Esophagus muscularis mucosa (tissue), 4 donors: Measurements from ENCODE around the gene PTPA.

Experiments
- EP300 ChIP-seq: sonication (generic); formaldehyde crosslinking; IDR thresholded peaks from one replicate; pipeline ENCODE4 v1.6.1; 2017; ENCODE audit warnings: antibody characterized with exemption
- POLR2A ChIP-seq: fragments of 450-650 bp; IDR thresholded peaks from one replicate; pipeline ENCODE4 v1.6.1; 2017; ENCODE audit warnings: antibody characterized with exemption, moderate library complexity, mild to moderate bottlenecking, low read depth
- POLR2AphosphoS5 ChIP-seq, 2 donors: sonication (generic); formaldehyde crosslinking; IDR thresholded peaks; one replicate each; pipeline ENCODE4 v1.6.1; 2017; ENCODE audit warnings: antibody characterized with exemption in 2 of 2
- TF ChIP-seq, protein P1 (sequence below), 3 experiments: fragments of 200-600 bp in 2 of 3; fragments of 450-650 bp in 1 of 3; sonication (generic) in 2 of 3; IDR thresholded peaks; one replicate each; pipeline ENCODE4 v1.5.1; 2017 to 2019; ENCODE audit warnings: antibody characterized with exemption in 3 of 3, mild to moderate bottlenecking in 2 of 3, moderate library complexity in 1 of 3

DNA sequence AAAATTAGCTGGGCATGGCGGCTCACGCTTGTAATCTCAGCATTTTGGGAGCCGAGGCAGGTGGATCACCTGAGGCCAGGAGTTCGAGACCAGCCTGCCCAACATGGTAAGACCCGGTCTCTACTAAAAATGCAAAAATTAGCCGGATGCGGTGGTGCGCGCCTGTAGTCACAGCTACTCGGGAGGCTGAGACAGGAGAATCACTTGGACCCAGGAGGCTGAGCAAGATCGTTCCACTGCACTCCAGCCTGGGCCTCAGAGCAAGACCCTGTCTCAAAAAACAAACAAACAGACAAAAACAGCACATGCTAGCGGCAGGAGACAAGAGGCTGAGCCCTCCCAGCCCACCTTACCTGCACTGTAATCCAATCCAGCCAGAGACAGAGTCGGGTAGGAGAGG lies 31.4 kb upstream of the PTPA start:
- TF ChIP-seq, protein P1, sequence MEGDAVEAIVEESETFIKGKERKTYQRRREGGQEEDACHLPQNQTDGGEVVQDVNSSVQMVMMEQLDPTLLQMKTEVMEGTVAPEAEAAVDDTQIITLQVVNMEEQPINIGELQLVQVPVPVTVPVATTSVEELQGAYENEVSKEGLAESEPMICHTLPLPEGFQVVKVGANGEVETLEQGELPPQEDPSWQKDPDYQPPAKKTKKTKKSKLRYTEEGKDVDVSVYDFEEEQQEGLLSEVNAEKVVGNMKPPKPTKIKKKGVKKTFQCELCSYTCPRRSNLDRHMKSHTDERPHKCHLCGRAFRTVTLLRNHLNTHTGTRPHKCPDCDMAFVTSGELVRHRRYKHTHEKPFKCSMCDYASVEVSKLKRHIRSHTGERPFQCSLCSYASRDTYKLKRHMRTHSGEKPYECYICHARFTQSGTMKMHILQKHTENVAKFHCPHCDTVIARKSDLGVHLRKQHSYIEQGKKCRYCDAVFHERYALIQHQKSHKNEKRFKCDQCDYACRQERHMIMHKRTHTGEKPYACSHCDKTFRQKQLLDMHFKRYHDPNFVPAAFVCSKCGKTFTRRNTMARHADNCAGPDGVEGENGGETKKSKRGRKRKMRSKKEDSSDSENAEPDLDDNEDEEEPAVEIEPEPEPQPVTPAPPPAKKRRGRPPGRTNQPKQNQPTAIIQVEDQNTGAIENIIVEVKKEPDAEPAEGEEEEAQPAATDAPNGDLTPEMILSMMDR (IDR thresholded peaks at IDR 0.05), result no peak
- TF ChIP-seq POLR2A (no peak), POLR2AphosphoS5 (IDR thresholded peaks at IDR 0.05) (no peak), EP300 (no peak)
